ENCODE results near the gene SMARCA5.
A peak's percentile ranks its signal among the peaks of the same experiment; 100 is the strongest.
"Not testable (repeated sequence)": the region's sequence is repeated elsewhere in the genome, so short reads cannot be mapped to it uniquely, and the experiment has no call there.

The SMARCA5 gene

GRCh38 chr4:143513314-143514168, at the start of gene SMARCA5:
TSS of gene SMARCA5 (plus strand) at chr4:143513702. CDS start at chr4:143513925, 223 bp downstream.
- peak; percentile 99 for DNase-seq

DNA sequence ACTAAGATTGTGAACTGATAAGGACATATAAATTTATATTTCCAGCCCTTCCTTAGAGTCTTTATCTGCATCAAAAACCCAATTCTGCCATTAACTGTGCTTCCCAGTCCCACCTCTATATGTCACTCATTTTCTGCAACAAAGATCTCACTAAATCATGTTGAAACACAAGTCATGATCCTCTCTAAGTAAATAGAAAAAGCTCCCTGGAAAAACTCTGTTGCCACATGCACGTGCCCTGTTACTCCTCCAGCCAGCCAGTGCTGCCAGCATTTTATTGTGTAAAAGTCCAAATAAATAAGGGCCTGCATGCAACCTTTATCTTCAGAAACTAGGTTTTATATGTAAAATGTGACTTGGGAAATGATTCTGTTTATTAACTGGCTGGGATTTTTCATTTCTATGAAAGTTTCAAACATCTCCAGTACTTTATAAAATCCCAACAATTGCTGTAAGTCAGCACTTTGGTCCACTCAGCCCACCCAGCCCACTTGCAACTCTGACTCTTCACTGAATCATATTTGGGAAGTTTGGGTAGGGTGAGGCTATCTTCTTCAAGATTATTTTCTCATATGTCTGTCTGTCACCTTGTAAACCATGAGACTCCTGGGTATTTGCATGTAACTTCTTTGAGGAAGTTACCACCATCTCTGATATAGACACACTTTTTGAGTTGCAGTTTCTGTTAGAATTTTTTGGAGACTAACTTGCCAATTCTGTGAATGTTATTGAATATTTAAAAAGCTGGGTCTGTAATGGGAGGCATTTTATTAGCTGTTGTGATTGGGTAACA, 40.0 kb upstream of the SMARCA5 start:
- DNase-seq: no peak

DNA sequence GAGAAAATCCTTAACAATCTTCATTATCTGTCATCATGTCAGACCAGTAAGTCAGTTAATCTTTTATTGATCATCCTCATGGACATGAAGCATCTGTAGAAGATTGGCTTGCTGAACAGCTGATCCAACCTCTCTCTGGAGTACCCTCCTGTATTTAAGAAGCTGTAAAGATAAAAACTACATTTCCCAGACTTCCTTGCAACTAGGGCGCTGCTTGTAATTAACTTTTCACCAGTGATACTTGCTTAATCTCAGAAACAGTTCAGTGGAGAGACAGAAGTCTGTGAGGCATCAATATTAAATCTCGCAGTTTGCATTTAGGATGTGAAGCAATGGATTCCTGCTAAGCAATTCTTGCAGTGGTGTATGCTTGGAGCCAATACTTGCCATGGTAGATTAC, 36.0 kb upstream of the SMARCA5 start:
- no peak for DNase-seq

DNA sequence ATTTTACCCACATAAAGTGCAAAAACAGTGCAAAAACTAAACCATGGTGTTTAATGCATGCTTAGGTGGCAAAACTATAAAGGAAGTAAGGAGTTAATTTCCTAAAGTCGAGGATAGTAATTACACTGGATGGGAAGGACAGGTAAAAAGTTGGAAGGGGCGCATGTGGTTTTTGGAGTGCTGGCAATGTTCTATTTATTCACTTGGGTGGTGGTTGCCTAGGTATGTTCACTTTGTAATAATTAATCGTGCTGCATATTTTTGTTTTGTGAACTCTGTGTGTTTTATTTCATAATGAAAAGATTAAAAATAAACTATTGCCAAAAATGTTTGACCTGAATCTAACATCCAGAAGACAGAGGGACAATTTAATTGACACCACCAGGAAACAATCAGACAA, 32.1 kb upstream of the SMARCA5 start:
- no peak for DNase-seq

DNA sequence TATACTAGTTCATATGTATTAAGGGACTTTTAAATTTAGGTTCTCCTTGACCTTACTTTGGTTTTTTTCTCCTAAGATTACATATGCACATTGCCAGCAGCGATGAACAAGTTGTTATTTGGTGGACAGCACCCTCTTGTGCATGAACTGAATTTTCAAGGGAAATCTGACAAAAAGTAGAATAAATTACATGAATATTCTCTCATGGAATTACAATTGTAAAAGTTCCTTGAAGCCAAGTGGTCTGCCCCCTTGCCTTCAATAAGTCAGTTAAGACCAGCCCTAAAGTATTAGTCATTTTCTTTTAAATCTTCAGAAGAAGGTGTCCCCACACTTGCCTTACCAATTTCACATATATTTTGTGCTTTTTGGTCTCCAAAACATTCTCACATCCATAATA, 30.7 kb upstream of the SMARCA5 start:
- peak; percentile 76 for DNase-seq

- no peak for DNase-seq
Observed at GRCh38 chr4:143486314-143486713, 27.2 kb upstream of the SMARCA5 start.

DNA sequence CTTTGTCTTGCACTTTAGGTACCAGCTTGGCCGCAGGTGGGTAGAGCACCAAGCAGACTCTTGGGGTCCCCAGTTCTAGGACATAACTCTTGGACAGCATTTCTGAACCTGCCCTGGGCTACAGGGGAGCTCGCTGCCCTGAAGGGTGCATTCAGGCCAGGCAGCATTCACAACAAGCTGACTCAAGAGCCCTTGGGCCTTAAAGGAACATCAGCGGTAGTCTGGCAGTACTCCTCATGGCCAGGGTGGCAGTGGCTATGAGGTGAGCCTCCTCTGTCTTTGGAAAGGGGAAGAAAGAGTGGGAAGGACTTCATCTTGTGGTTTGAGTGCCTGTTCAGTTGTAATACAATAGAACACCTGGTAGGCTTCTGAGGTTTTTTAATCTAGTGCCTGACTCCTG, 24.8 kb upstream of the SMARCA5 start:
- no peak for DNase-seq

- no peak for DNase-seq
Observed at GRCh38 chr4:143489106-143489505, 24.4 kb upstream of the SMARCA5 start.

- no peak for DNase-seq
Observed at GRCh38 chr4:143498021-143498420, 15.5 kb upstream of the SMARCA5 start.

DNA sequence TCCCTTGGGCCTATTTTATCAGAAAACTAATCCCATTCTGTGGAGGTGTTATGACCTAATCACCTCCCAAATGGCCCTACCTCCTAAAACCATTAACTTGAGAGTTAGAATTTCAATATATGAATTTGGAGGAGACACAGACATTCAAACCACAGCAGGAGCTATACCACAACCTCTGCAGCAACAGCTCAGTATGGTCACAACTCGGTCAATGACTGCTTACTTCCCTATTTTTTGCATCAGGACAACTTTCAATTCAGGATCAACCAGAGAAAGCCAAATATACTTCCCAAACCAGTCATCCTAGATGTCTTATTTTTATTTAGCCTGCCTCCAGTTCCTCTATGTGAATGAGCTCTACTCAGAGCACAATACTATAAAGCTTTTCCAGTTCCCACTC, 11.3 kb upstream of the SMARCA5 start:
- DNase-seq: peak; percentile 44

DNA sequence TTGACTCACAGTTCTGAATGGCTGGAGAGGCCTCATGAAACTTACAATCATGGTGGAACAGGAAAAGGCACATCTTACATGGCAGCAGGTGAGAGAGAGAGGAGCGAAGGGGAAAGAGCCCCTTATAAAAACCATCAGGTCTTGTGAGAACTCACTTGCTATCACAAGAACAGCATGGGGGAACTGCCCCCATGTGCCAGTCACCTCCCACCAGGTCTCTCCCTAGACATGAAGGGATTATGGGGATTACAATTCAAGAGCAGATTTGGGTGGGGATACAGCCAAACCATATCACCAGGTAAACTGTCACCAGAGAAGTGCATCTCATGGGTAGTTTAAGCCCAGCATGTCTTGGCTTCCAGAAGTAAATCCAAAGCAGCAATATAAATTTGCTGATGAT, 7.5 kb upstream of the SMARCA5 start:
- no peak for DNase-seq

GRCh38 chr4:143511906-143512305, 1.6 kb upstream of the SMARCA5 start:
- no peak for DNase-seq

DNA sequence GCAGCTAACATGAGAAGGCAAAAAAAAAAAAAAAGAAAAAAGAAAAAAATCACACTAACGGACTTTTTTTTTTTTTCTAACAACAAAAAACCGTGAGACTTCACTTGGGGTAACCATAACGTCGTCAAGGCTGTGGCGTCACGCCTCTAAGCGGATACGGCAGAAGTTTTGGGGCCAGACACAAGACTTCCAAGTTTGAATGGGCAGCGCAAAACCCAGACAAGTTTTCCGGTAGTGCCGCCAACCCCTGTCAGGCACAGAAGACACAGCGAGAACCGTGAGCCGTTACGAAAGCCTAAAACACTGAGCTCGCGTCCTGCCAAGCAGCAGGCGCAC, 556 bp upstream of the SMARCA5 start:
- DNase-seq: no peak

- no peak for DNase-seq
Observed at GRCh38 chr4:143514169-143514495, 630 bp downstream of the SMARCA5 start.

GRCh38 chr4:143514497-143514896, 995 bp downstream of the SMARCA5 start:
- peak; percentile 86 for DNase-seq

DNA sequence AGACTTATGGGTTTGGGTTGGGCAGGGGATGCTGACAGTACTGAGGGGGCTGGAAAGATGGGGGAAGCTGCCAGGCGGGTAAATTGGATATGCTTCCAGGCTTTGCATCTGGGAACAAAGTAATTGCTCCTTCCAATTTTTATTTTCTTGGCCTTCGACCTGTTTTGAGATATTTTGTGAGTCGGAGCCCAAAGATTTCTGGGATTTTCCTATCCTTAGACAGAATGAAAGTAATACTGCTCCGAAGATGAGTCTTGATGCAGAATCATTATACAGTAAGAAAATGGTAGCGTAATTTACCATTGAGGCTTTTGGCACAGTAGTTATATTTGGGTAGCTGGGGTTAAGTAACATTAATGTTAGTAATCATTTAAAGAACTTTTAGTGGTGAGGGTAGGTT, 1.4 kb downstream of the SMARCA5 start:
- no peak for DNase-seq

- DNase-seq: no peak
Observed at GRCh38 chr4:143515905-143516304, 2.4 kb downstream of the SMARCA5 start.

GRCh38 chr4:143517764-143518163, 4.3 kb downstream of the SMARCA5 start:
- no peak for DNase-seq

GRCh38 chr4:143524211-143524610, 10.7 kb downstream of the SMARCA5 start:
- DNase-seq: no peak

DNA sequence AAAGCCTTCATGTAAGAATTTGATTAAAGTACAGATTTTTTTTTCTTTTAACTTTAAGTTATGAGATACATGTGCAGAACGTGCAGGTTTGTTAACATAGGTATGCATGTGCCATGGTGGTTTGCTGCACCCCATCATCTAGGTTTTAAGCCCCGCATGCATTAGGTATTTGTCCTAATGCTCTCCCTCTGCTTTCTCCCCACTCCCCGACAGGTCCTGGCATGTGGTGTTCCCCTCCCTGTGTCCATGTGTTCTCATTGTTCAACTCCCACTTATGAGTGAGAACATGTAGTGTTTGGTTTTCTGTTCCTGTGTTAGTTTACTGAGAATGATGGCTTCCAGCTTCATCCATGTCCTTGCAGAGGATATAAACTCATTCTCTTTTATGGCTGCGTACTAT, 14.5 kb downstream of the SMARCA5 start:
- DNase-seq: not testable (repeated sequence)

DNA sequence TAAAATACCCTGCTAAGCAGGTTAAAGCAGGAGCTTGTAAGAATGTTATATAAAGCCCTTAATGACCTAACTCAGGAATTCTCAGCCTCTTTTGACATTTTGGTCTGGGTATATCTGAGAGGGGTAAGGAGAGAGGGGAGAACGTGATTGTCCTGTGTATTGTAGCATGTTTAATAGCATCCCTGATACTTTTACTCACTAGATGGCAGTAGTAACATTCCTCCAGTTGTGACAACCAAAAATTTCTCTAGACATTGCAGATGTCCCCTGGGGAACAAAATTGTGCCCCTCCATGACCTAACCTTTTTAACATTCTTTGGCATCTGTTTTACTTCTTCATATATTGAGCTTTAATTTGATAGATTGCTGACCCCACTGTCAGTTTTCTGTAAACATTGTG, 17.9 kb downstream of the SMARCA5 start:
- peak; percentile 53 for DNase-seq

DNA sequence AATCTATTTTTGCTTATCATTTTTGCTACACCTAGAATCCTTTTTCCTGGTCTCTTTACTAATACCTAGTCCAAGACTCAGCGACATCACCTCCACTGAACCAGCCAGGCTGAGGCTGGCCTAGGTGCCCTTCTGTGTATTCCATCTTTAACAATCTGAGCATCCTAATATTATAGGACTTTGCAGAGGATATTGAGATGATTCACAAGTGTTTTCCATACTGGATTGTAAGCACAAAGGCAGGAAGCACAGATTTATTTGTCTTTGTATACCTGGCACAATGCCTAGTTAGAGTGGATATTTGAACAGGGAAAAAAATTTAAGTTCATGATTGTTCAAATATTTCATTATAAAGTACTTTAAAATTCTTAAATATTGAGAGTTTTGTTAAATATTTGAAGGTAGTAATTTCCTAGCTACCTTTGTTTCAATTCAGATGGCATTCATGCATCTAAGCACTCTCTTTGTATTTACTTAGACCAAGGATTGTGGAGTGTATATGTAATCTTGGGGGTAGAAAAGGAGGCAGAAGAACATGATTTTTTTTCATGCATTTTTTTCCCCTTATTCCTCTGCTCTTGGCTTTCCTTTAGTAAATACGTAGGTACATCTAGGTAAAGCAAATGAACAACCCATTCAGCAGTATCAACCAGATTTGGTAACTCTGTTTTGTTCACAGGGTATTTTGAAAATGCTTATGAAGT, 18.4 kb downstream of the SMARCA5 start:
- no peak for DNase-seq

- no peak for DNase-seq
Observed at GRCh38 chr4:143538979-143539669, 25.6 kb downstream of the SMARCA5 start.
